K562 (cell line): ENCODE results near the gene SMCO3. TPM values are rescaled to one million over a fixed set of nuclear protein-coding genes. Genes with fewer than 3 reads are reported as not detected.

ENCODE experiments used
- polyA plus RNA-seq, 8 experiments: library from polyadenylated mRNA; depleted of rRNA in 4 of 8; stranded (reverse) in 5 of 8; unstranded in 3 of 8; fragments of >200 nt; fragmentation: Nextera tagmentation in 2 of 8; fragmentation: Illumina TruSeq in 1 of 8; extraction: Ambion mirVana in 2 of 8; extraction: Trizol in 1 of 8; gene quantifications; 2 replicates each; pipeline versions ENCODE4 v1.2.1 to v1.2.3, GENCODE V29; 2011 to 2014; ENCODE audit warnings: inconsistent platforms in 1 of 8, missing spikeins in 1 of 8
- total RNA-seq, 7 experiments: library from RNA; depleted of rRNA in 6 of 7; stranded (reverse); fragments of >200 nt in 6 of 7; fragmentation: Illumina TruSeq in 2 of 7; extraction: Trizol in 2 of 7; gene quantifications; 2 replicates each; pipeline versions ENCODE4 v1.2.1 to v1.2.3, GENCODE V29; 2011 to 2021; ENCODE audit warnings: low replicate concordance in 1 of 7

SMCO3 gene
- total and polyA plus RNA-seq, 9 of the 15 experiments (the other 6 are each of a cell fraction or from before 2014, with no cell fraction given), result 0.10 to 0.14 TPM; not detected in 7

Other genes with a start within 250 kb of the SMCO3 start
Only the 7 nearest of the 9 such genes appear.
- 0.05 TPM in 1 of 2 replicates, not detected in the other for gene GUCY2C, start 117.6 kb downstream of the SMCO3 start, total RNA-seq (2014; rRNA removed)
- not detected in 2 replicates for gene GUCY2C, start 117.6 kb downstream of the SMCO3 start, total RNA-seq (2014; rRNA removed; fragmentation: Illumina TruSeq; extraction: Trizol)
- not detected in 2 replicates for gene GUCY2C, start 117.6 kb downstream of the SMCO3 start, total RNA-seq (2015; rRNA removed; fragmentation: Illumina TruSeq; extraction: Trizol)
- gene GUCY2C, start 117.6 kb downstream of the SMCO3 start, total RNA-seq (2021), result not detected in 2 replicates
- 0.01 and 0.03 TPM in 2 replicates for gene GUCY2C, start 117.6 kb downstream of the SMCO3 start, polyA plus RNA-seq (2011; rRNA removed)
- gene GUCY2C, start 117.6 kb downstream of the SMCO3 start, polyA plus RNA-seq (2014; fragmentation: Illumina TruSeq; extraction: Trizol), result not detected in 2 replicates
- under 1 TPM in 1 of 2 experiments, not detected in 1; 0.04 TPM for gene GUCY2C, start 117.6 kb downstream of the SMCO3 start, polyA plus RNA-seq (2014; fragmentation: Nextera tagmentation; extraction: Ambion mirVana)
- not detected in 2 replicates for gene GUCY2C, start 117.6 kb downstream of the SMCO3 start, polyA plus RNA-seq (2014; rRNA removed)
- gene WBP11, start 10.7 kb downstream of the SMCO3 start, total RNA-seq (2014; rRNA removed), result 14.5 and 24.6 TPM in 2 replicates
- 33.4 and 50.2 TPM in 2 replicates for gene WBP11, start 10.7 kb downstream of the SMCO3 start, total RNA-seq (2014; rRNA removed; fragmentation: Illumina TruSeq; extraction: Trizol)
- 32.2 and 35.4 TPM in 2 replicates for gene WBP11, start 10.7 kb downstream of the SMCO3 start, total RNA-seq (2015; rRNA removed; fragmentation: Illumina TruSeq; extraction: Trizol)
- gene WBP11, start 10.7 kb downstream of the SMCO3 start, total RNA-seq (2021), result 60.8 and 66.7 TPM in 2 replicates
- 8.1 and 19.3 TPM in 2 replicates for gene WBP11, start 10.7 kb downstream of the SMCO3 start, polyA plus RNA-seq (2011; rRNA removed)
- gene WBP11, start 10.7 kb downstream of the SMCO3 start, polyA plus RNA-seq (2014; fragmentation: Illumina TruSeq; extraction: Trizol), result 49.1 and 56.9 TPM in 2 replicates
- gene WBP11, start 10.7 kb downstream of the SMCO3 start, polyA plus RNA-seq (2014; fragmentation: Nextera tagmentation; extraction: Ambion mirVana), result 10 to 100 TPM in 1 of 2 experiments, 1 to 10 TPM in 1; 7.7 to 16.2 TPM
- gene WBP11, start 10.7 kb downstream of the SMCO3 start, polyA plus RNA-seq (2014; rRNA removed), result 15.2 and 24.2 TPM in 2 replicates
- gene C12orf60, start 10.5 kb downstream of the SMCO3 start, total RNA-seq (2014; rRNA removed), result 0.41 and 0.86 TPM in 2 replicates
- 2.4 and 2.5 TPM in 2 replicates for gene C12orf60, start 10.5 kb downstream of the SMCO3 start, total RNA-seq (2014; rRNA removed; fragmentation: Illumina TruSeq; extraction: Trizol)
- gene C12orf60, start 10.5 kb downstream of the SMCO3 start, total RNA-seq (2015; rRNA removed; fragmentation: Illumina TruSeq; extraction: Trizol), result 1.1 and 1.7 TPM in 2 replicates
- 1.0 and 1.5 TPM in 2 replicates for gene C12orf60, start 10.5 kb downstream of the SMCO3 start, total RNA-seq (2021)
- gene C12orf60, start 10.5 kb downstream of the SMCO3 start, polyA plus RNA-seq (2011; rRNA removed), result 1.8 and 2.9 TPM in 2 replicates
- gene C12orf60, start 10.5 kb downstream of the SMCO3 start, polyA plus RNA-seq (2014; fragmentation: Illumina TruSeq; extraction: Trizol), result 2.1 and 2.5 TPM in 2 replicates
- 1 to 10 TPM; 3.7 to 4.4 TPM for gene C12orf60, start 10.5 kb downstream of the SMCO3 start, polyA plus RNA-seq (2014; fragmentation: Nextera tagmentation; extraction: Ambion mirVana)
- gene C12orf60, start 10.5 kb downstream of the SMCO3 start, polyA plus RNA-seq (2014; rRNA removed), result 1.2 and 3.7 TPM in 2 replicates
- not detected in 2 replicates for gene ART4, start 29.3 kb upstream of the SMCO3 start, total RNA-seq (2014; rRNA removed)
- 0.03 and 0.07 TPM in 2 replicates for gene ART4, start 29.3 kb upstream of the SMCO3 start, total RNA-seq (2014; rRNA removed; fragmentation: Illumina TruSeq; extraction: Trizol)
- gene ART4, start 29.3 kb upstream of the SMCO3 start, total RNA-seq (2015; rRNA removed; fragmentation: Illumina TruSeq; extraction: Trizol), result not detected in 2 replicates
- not detected in 2 replicates for gene ART4, start 29.3 kb upstream of the SMCO3 start, total RNA-seq (2021)
- not detected in 2 replicates for gene ART4, start 29.3 kb upstream of the SMCO3 start, polyA plus RNA-seq (2011; rRNA removed)
- not detected in 2 replicates for gene ART4, start 29.3 kb upstream of the SMCO3 start, polyA plus RNA-seq (2014; fragmentation: Illumina TruSeq; extraction: Trizol)
- gene ART4, start 29.3 kb upstream of the SMCO3 start, polyA plus RNA-seq (2014; fragmentation: Nextera tagmentation; extraction: Ambion mirVana), result not detected
- not detected in 2 replicates for gene ART4, start 29.3 kb upstream of the SMCO3 start, polyA plus RNA-seq (2014; rRNA removed)
- not detected in 2 replicates for gene MGP, start 71.7 kb upstream of the SMCO3 start, total RNA-seq (2014; rRNA removed)
- not detected in 2 replicates for gene MGP, start 71.7 kb upstream of the SMCO3 start, total RNA-seq (2014; rRNA removed; fragmentation: Illumina TruSeq; extraction: Trizol)
- gene MGP, start 71.7 kb upstream of the SMCO3 start, total RNA-seq (2015; rRNA removed; fragmentation: Illumina TruSeq; extraction: Trizol), result not detected in 2 replicates
- gene MGP, start 71.7 kb upstream of the SMCO3 start, total RNA-seq (2021), result 0.96 and 1.2 TPM in 2 replicates
- gene MGP, start 71.7 kb upstream of the SMCO3 start, polyA plus RNA-seq (2011; rRNA removed), result not detected in 2 replicates
- gene MGP, start 71.7 kb upstream of the SMCO3 start, polyA plus RNA-seq (2014; fragmentation: Illumina TruSeq; extraction: Trizol), result not detected in 2 replicates
- gene MGP, start 71.7 kb upstream of the SMCO3 start, polyA plus RNA-seq (2014; fragmentation: Nextera tagmentation; extraction: Ambion mirVana), result not detected
- gene MGP, start 71.7 kb upstream of the SMCO3 start, polyA plus RNA-seq (2014; rRNA removed), result not detected in 2 replicates
- gene ERP27, start 124.4 kb upstream of the SMCO3 start, total RNA-seq (2014; rRNA removed), result 0.27 TPM in 1 of 2 replicates, not detected in the other
- 0.07 TPM in 1 of 2 replicates, not detected in the other for gene ERP27, start 124.4 kb upstream of the SMCO3 start, total RNA-seq (2014; rRNA removed; fragmentation: Illumina TruSeq; extraction: Trizol)
- 0.11 TPM in 1 of 2 replicates, not detected in the other for gene ERP27, start 124.4 kb upstream of the SMCO3 start, total RNA-seq (2015; rRNA removed; fragmentation: Illumina TruSeq; extraction: Trizol)
- 0.13 TPM in 1 of 2 replicates, not detected in the other for gene ERP27, start 124.4 kb upstream of the SMCO3 start, total RNA-seq (2021)
- gene ERP27, start 124.4 kb upstream of the SMCO3 start, polyA plus RNA-seq (2011; rRNA removed), result not detected in 2 replicates
- gene ERP27, start 124.4 kb upstream of the SMCO3 start, polyA plus RNA-seq (2014; fragmentation: Illumina TruSeq; extraction: Trizol), result 0.08 TPM in 1 of 2 replicates, not detected in the other
- not detected for gene ERP27, start 124.4 kb upstream of the SMCO3 start, polyA plus RNA-seq (2014; fragmentation: Nextera tagmentation; extraction: Ambion mirVana)
- gene ERP27, start 124.4 kb upstream of the SMCO3 start, polyA plus RNA-seq (2014; rRNA removed), result not detected in 2 replicates
- 63.2 and 100 TPM in 2 replicates for gene ARHGDIB, start 147.4 kb upstream of the SMCO3 start, total RNA-seq (2014; rRNA removed)
- gene ARHGDIB, start 147.4 kb upstream of the SMCO3 start, total RNA-seq (2014; rRNA removed; fragmentation: Illumina TruSeq; extraction: Trizol), result 67.3 and 68.7 TPM in 2 replicates
- 145 and 151 TPM in 2 replicates for gene ARHGDIB, start 147.4 kb upstream of the SMCO3 start, total RNA-seq (2015; rRNA removed; fragmentation: Illumina TruSeq; extraction: Trizol)
- gene ARHGDIB, start 147.4 kb upstream of the SMCO3 start, total RNA-seq (2021), result 51.1 and 55.8 TPM in 2 replicates
- 9.5 and 21.9 TPM in 2 replicates for gene ARHGDIB, start 147.4 kb upstream of the SMCO3 start, polyA plus RNA-seq (2011; rRNA removed)
- 114 and 145 TPM in 2 replicates for gene ARHGDIB, start 147.4 kb upstream of the SMCO3 start, polyA plus RNA-seq (2014; fragmentation: Illumina TruSeq; extraction: Trizol)
- 100 to 1,000 TPM; 171 to 204 TPM for gene ARHGDIB, start 147.4 kb upstream of the SMCO3 start, polyA plus RNA-seq (2014; fragmentation: Nextera tagmentation; extraction: Ambion mirVana)
- gene ARHGDIB, start 147.4 kb upstream of the SMCO3 start, polyA plus RNA-seq (2014; rRNA removed), result 90.4 and 116 TPM in 2 replicates